CD14-positive monocyte (primary cell): ENCODE data around the gene LRP6. TPM values are rescaled to one million over a fixed set of nuclear protein-coding genes. Genes with fewer than 3 reads are reported as not detected.

ENCODE experiments used
- DNase-seq, 3 donors: peaks; one replicate each; pipeline ENCODE4 v3.0.0-alpha.2; 2011 to 2022
- H2AFZ ChIP-seq: 2 replicates; pipeline ENCODE4 v1.6.0; 2012; ENCODE audit warnings: mild to moderate bottlenecking, low read depth, low read length, inconsistent platforms; ENCODE audit not compliant: insufficient read depth, poor library complexity, severe bottlenecking
- H3K27ac ChIP-seq, 2 donors: 1 replicate in 1 of 2; 2 replicates in 1 of 2; pipeline ENCODE4 v1.5.1; 2012 to 2013; ENCODE audit warnings: low read length in 2 of 2, control low read depth in 1 of 2, inconsistent platforms in 1 of 2, low read depth in 1 of 2, mild to moderate bottlenecking in 1 of 2
- H3K27me3 ChIP-seq, 2 donors: one replicate each; pipeline versions ENCODE4 v1.6.0 to v1.6.1; 2011 to 2013; ENCODE audit warnings: low read length in 2 of 2; ENCODE audit not compliant: control insufficient read depth in 2 of 2, insufficient read depth in 2 of 2
- H3K36me3 ChIP-seq, 2 donors: replicated peaks in 1 of 2; 1 replicate in 1 of 2; 2 replicates in 1 of 2; pipeline versions ENCODE4 v1.5.1 to v1.6.1; 2012 to 2013; ENCODE audit warnings: low read length in 2 of 2, control low read depth in 1 of 2, inconsistent platforms in 1 of 2, mild to moderate bottlenecking in 1 of 2; ENCODE audit not compliant: insufficient read depth in 2 of 2, control insufficient read depth in 1 of 2
- H3K4me1 ChIP-seq, 2 donors: 1 replicate in 1 of 2; 2 replicates in 1 of 2; pipeline versions ENCODE4 v1.5.1 to v1.6.1; 2012 to 2013; ENCODE audit warnings: low read length in 2 of 2, control low read depth in 1 of 2, inconsistent platforms in 1 of 2, mild to moderate bottlenecking in 1 of 2, moderate library complexity in 1 of 2; ENCODE audit not compliant: insufficient read depth in 2 of 2, control insufficient read depth in 1 of 2
- H3K4me2 ChIP-seq: replicated peaks from 2 replicates; pipeline ENCODE3; 2012; ENCODE audit warnings: low read length, moderate library complexity, mild to moderate bottlenecking; ENCODE audit not compliant: poor library complexity, severe bottlenecking; ENCODE audit errors: extremely low read depth
- H3K4me3 ChIP-seq, 3 experiments: fragments of 200-600 bp in 1 of 3; sonication (generic) in 1 of 3; replicated peaks in 1 of 3; 1 replicate in 2 of 3; 2 replicates in 1 of 3; pipeline ENCODE4 v1.5.1; 2011 to 2013; ENCODE audit warnings: low read length in 3 of 3, mild to moderate bottlenecking in 3 of 3, control low read depth in 2 of 3, low read depth in 2 of 3, inconsistent platforms in 1 of 3, moderate library complexity in 1 of 3
- H3K79me2 ChIP-seq: 2 replicates; pipeline ENCODE4 v1.6.0; 2012; ENCODE audit warnings: mild to moderate bottlenecking, control low read depth, inconsistent platforms, low read length, moderate library complexity; ENCODE audit not compliant: insufficient read depth
- H3K9ac ChIP-seq: 2 replicates; pipeline ENCODE4 v1.6.0; 2017; ENCODE audit warnings: low read length, mild to moderate bottlenecking; ENCODE audit not compliant: insufficient read depth, poor library complexity, severe bottlenecking
- H3K9me3 ChIP-seq, 2 donors: replicated peaks in 1 of 2; 1 replicate in 1 of 2; 2 replicates in 1 of 2; pipeline versions ENCODE4 v1.5.1 to v1.6.1; 2012 to 2013; ENCODE audit warnings: low read length in 2 of 2, control low read depth in 1 of 2; ENCODE audit not compliant: control insufficient read depth in 1 of 2, insufficient read depth in 1 of 2
- H4K20me1 ChIP-seq: 2 replicates; pipeline ENCODE4 v1.6.0; 2012; ENCODE audit warnings: mild to moderate bottlenecking, low read length, control low read depth, moderate library complexity; ENCODE audit not compliant: insufficient read depth
- H3K27ac Mint-ChIP-seq, 7 donors: one replicate each; pipeline ENCODE4 v1.8.0; 2020; ENCODE audit warnings: mild to moderate bottlenecking in 7 of 7, mixed read lengths in 7 of 7, moderate library complexity in 6 of 7, inconsistent platforms in 2 of 7
- H3K27me3 Mint-ChIP-seq, 3 donors: one replicate each; pipeline ENCODE4 v1.8.0; 2021 to 2022; ENCODE audit warnings: low read depth in 3 of 3, mild to moderate bottlenecking in 3 of 3, mixed read lengths in 3 of 3, moderate library complexity in 3 of 3, inconsistent platforms in 1 of 3
- H3K36me3 Mint-ChIP-seq, 2 donors: one replicate each; pipeline ENCODE4 v1.8.0; 2020; ENCODE audit warnings: mixed read lengths in 2 of 2, inconsistent platforms in 1 of 2, mild to moderate bottlenecking in 1 of 2
- H3K4me1 Mint-ChIP-seq: one replicate; pipeline ENCODE4 v1.8.0; 2020; ENCODE audit warnings: mild to moderate bottlenecking, mixed read lengths
- H3K4me3 Mint-ChIP-seq, 2 donors: one replicate each; pipeline ENCODE4 v1.8.0; 2020; ENCODE audit warnings: mild to moderate bottlenecking in 2 of 2, mixed read lengths in 2 of 2, moderate library complexity in 1 of 2
- H3K9me3 Mint-ChIP-seq, 7 donors: one replicate each; pipeline ENCODE4 v1.8.0; 2020 to 2022; ENCODE audit warnings: mixed read lengths in 7 of 7, mild to moderate bottlenecking in 6 of 7, moderate library complexity in 6 of 7, inconsistent platforms in 2 of 7
- WGBS: methylation state at CpG from one replicate; pipeline ENCODE4 v1.1.5; 2013; ENCODE audit warnings: missing lambda C conversion rate; ENCODE audit not compliant: insufficient coverage; 5-methylcytosine and 5-hydroxymethylcytosine counted together
- intact Hi-C, 2 donors: fragments of 100-400 bp; cut with micrococcal nuclease; formaldehyde crosslinking; loops; one replicate each; pipeline versions ENCODE4 v1.15.0 to v1.15.1; 2023
- polyA plus RNA-seq, 3 donors: library from polyadenylated mRNA; depleted of rRNA in 1 of 3; unstranded in 2 of 3; stranded (reverse) in 1 of 3; fragments of 300-500 nt in 2 of 3; fragments of >200 nt in 1 of 3; fragmentation: Illumina TruSeq in 2 of 3; gene quantifications; 1 replicate in 2 of 3; 2 replicates in 1 of 3; pipeline ENCODE4 v1.2.3, GENCODE V29; 2012 to 2021
- TF ChIP-seq, protein P1 (sequence below): fragments of 200-600 bp; IDR thresholded peaks from one replicate; pipeline ENCODE4 v1.8.0; 2022; ENCODE audit warnings: antibody characterized with exemption, mild to moderate bottlenecking

LRP6 gene
- polyA plus RNA-seq, 3 donors: 0.08 TPM; not detected in 2

DNA sequence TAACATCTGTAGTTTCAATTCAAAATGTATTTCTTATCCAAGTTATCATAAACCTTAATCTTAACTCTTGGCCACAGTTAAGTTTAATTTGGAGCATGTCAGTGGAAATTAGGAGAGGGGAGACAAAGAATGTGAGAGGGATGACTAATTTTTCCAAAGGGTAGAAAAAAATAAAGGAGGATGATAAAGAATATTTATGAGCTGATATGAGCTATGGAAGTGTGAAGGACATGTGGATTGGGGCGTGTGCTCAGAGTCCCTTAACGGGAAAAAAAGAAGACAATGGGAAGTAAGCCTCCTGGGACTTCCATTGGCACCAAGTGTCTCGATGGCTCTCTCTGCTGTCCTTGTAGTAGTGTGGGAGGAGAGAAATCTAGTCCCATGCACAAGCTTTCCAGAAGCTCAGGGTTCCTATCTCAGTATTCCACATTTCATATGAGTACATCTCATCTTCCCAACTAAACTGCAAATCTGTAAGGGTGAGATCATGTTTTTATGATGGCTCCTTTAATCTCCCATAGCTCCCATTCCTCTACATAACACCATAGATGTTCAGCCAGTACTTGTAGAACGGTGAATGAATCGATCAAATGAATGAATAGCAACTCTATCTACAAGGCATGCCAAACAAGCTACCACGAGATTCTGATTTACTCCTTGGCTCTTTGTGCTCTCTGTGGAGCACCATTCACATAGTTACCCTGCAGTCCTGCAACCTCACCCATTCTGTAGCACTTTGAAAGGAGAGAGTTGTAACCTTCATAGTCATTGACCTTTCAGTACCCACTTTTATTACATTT lies 168.8 kb downstream of the LRP6 start:
- Histone ChIP-seq H3K79me2 (no peaks in the 10 kb centered on the region), H3K4me1 (no peaks in the 10 kb centered on the region), H3K4me3 (no peak overlapping the region), H4K20me1 (no peaks in the 10 kb centered on the region), H3K36me3 (no peaks in the 10 kb centered on the region), H3K27me3 (no peaks in the 10 kb centered on the region), H3K27ac (no peak overlapping the region), H3K9ac (no peak overlapping the region), H2AFZ (no peak overlapping the region), H3K9me3 (no peaks in the 10 kb centered on the region), H3K4me2 (no peak overlapping the region)
- no peak overlapping the region for H3K27ac Mint-ChIP-seq
- intact Hi-C loops: no loop called here
- peaks cover 0 to 7% (median 2%) of the 10 kb centered on the region in 3 donors for H3K27me3 Mint-ChIP-seq
- 89% methylated on average over 4 of the region's 6 CpGs for WGBS
- H3K36me3 Mint-ChIP-seq: no peaks in the 10 kb centered on the region
- no peaks in the 10 kb centered on the region for H3K4me1 Mint-ChIP-seq
- H3K4me3 Mint-ChIP-seq: no peak overlapping the region
- TF ChIP-seq, protein P1, sequence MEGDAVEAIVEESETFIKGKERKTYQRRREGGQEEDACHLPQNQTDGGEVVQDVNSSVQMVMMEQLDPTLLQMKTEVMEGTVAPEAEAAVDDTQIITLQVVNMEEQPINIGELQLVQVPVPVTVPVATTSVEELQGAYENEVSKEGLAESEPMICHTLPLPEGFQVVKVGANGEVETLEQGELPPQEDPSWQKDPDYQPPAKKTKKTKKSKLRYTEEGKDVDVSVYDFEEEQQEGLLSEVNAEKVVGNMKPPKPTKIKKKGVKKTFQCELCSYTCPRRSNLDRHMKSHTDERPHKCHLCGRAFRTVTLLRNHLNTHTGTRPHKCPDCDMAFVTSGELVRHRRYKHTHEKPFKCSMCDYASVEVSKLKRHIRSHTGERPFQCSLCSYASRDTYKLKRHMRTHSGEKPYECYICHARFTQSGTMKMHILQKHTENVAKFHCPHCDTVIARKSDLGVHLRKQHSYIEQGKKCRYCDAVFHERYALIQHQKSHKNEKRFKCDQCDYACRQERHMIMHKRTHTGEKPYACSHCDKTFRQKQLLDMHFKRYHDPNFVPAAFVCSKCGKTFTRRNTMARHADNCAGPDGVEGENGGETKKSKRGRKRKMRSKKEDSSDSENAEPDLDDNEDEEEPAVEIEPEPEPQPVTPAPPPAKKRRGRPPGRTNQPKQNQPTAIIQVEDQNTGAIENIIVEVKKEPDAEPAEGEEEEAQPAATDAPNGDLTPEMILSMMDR: no peak
- no peak for DNase-seq
- H3K9me3 Mint-ChIP-seq: peaks cover 0 to 2% (median 0%) of the 10 kb centered on the region in 7 donors

DNA sequence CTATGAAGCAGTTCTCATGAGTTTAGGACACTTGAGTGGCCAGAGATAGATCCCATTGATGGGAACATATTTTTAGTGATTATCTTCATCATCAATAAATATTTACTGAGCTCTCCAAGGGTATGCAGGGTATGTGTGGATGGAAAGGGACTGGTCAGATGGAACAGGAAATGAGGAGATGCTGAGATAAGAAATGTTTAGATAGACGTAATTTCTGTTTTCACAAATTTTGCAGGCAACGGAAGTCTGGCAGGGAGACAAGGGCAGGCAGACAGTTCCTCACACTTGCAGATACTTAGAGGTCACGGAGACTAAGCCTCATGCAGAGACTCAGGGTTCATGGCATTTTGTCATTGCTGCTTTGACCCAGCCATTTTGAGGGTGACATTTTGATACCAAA lies 171.8 kb downstream of the LRP6 start:
- TF ChIP-seq, protein P1: no peak

More for the DNA sequence above, 171.8 kb downstream of the LRP6 start:
- Histone ChIP-seq H3K4me2 (no peak overlapping the region), H4K20me1 (no peaks in the 10 kb centered on the region), H3K9ac (no peak overlapping the region), H3K9me3 (no peaks in the 10 kb centered on the region), H3K27ac (no peak overlapping the region), H3K79me2 (no peaks in the 10 kb centered on the region), H3K27me3 (no peaks in the 10 kb centered on the region), H3K36me3 (no peaks in the 10 kb centered on the region), H3K4me1 (no peaks in the 10 kb centered on the region), H3K4me3 (no peak overlapping the region), H2AFZ (no peak overlapping the region)
- intact Hi-C loops: no loop called here
- Mint-ChIP-seq H3K27me3 (peaks cover 2 to 5% (median 5%) of the 10 kb centered on the region in 3 donors), H3K4me3 (no peak overlapping the region), H3K36me3 (no peaks in the 10 kb centered on the region), H3K27ac (no peak overlapping the region), H3K4me1 (no peaks in the 10 kb centered on the region), H3K9me3 (peaks cover 0 to 2% (median 0%) of the 10 kb centered on the region in 7 donors)
- DNase-seq: no peak
- WGBS: 17% methylated on average over 2 of the region's 3 CpGs
